Brain microvascular endothelial cell (primary cell): ENCODE measurements around the gene DCBLD2.

Experiments used
- DNase-seq: peaks from one replicate; pipeline ENCODE4 v3.0.0-alpha.2; 2020
- H3K27ac ChIP-seq: fragments of 250-450 bp; sonication (Bioruptor Pico); 2 replicates; pipeline ENCODE4 v1.5.1; 2020; ENCODE audit warnings: mild to moderate bottlenecking, moderate library complexity
- H3K27me3 ChIP-seq: fragments of 250-450 bp; sonication (Bioruptor Pico); replicated peaks from 2 replicates; pipeline ENCODE4 v1.5.1; 2020; ENCODE audit warnings: mild to moderate bottlenecking
- H3K36me3 ChIP-seq: fragments of 250-450 bp; sonication (Bioruptor Pico); replicated peaks from 2 replicates; pipeline ENCODE4 v1.5.1; 2020; ENCODE audit warnings: mild to moderate bottlenecking
- H3K4me3 ChIP-seq: 2 replicates; pipeline ENCODE4 v1.5.1; 2011; ENCODE audit warnings: low read depth, mild to moderate bottlenecking, control low read depth, low read length, moderate library complexity
- CTCF ChIP-seq: IDR thresholded peaks from 2 replicates; pipeline ENCODE4 v1.5.1; 2011; ENCODE audit warnings: low read depth, mild to moderate bottlenecking, moderate library complexity, low read length, control low read depth, inconsistent platforms; ENCODE audit errors: missing control alignments
- in situ Hi-C: cut with HindIII; loops from 2 replicates; pipeline ENCODE4 v1.10.0; 2017; ENCODE audit warnings: low sequenced_read_pairs, low pct_ligation_motif_present

DCBLD2 gene

GRCh38 chr3:98805571-98805970, 95.9 kb downstream of the DCBLD2 start:
- peaks cover 88% of the 10 kb centered on the region for H3K36me3 ChIP-seq
- in situ Hi-C loops = loop anchor here (25.0 kb wide), 1 partner anchor 182 kb away; no protein-coding TSS in a partner anchor
- peak overlapping the region; percentile 2 for H3K27ac ChIP-seq
- H3K4me3 ChIP-seq = no peak overlapping the region
- no peaks in the 10 kb centered on the region for H3K27me3 ChIP-seq
- DNase-seq = no peak
- TF ChIP-seq CTCF = no peak

GRCh38 chr3:98801043-98801747, 100.3 kb downstream of the DCBLD2 start:
- Histone ChIP-seq H3K27ac (no peak overlapping the region), H3K27me3 (no peaks in the 10 kb centered on the region), H3K36me3 (peaks cover 87% of the 10 kb centered on the region), H3K4me3 (no peak overlapping the region)
- in situ Hi-C loops = loop anchor here (25.0 kb wide), 1 partner anchor 186 kb away; no protein-coding TSS in a partner anchor
- no peak for DNase-seq
- peak; percentile 50 for TF ChIP-seq CTCF

GRCh38 chr3:98800401-98800800, 101.1 kb downstream of the DCBLD2 start:
- Histone ChIP-seq H3K4me3 (no peak overlapping the region), H3K27ac (no peak overlapping the region), H3K36me3 (peaks cover 81% of the 10 kb centered on the region), H3K27me3 (no peaks in the 10 kb centered on the region)
- in situ Hi-C loops = loop anchor here (25.0 kb wide), 1 partner anchor 187 kb away; no protein-coding TSS in a partner anchor
- no peak for DNase-seq
- TF ChIP-seq CTCF = no peak

GRCh38 chr3:98799479-98799878, 102.0 kb downstream of the DCBLD2 start:
- no peak for DNase-seq
- Histone ChIP-seq H3K27ac (no peak overlapping the region), H3K36me3 (peaks cover 76% of the 10 kb centered on the region), H3K27me3 (no peaks in the 10 kb centered on the region), H3K4me3 (no peak overlapping the region)
- TF ChIP-seq CTCF = no peak
- in situ Hi-C loops = loop anchor here (25.0 kb wide), 1 partner anchor 187 kb away; no protein-coding TSS in a partner anchor

GRCh38 chr3:98798820-98799219, 102.7 kb downstream of the DCBLD2 start:
- Histone ChIP-seq H3K36me3 (peaks cover 73% of the 10 kb centered on the region), H3K27ac (no peak overlapping the region), H3K4me3 (no peak overlapping the region), H3K27me3 (no peaks in the 10 kb centered on the region)
- in situ Hi-C loops = loop anchor here (25.0 kb wide), 1 partner anchor 187 kb away; no protein-coding TSS in a partner anchor
- no peak for TF ChIP-seq CTCF
- DNase-seq = no peak
